ENCODE results near the gene BSPRY. TPM values are rescaled to one million over a fixed set of nuclear protein-coding genes. Genes with fewer than 3 reads are reported as not detected.

Gene BSPRY
- total RNA-seq, 1 donor = not detected

GRCh38 chr9:113381909-113382411, 32.6 kb downstream of the BSPRY start:
- no peak overlapping the region for H3K4me2 ChIP-seq (ENCODE audit: insufficient read depth, low read length)
- DNase-seq (ENCODE audit: insufficient read length, low spot score, missing footprints) = no peak

DNA sequence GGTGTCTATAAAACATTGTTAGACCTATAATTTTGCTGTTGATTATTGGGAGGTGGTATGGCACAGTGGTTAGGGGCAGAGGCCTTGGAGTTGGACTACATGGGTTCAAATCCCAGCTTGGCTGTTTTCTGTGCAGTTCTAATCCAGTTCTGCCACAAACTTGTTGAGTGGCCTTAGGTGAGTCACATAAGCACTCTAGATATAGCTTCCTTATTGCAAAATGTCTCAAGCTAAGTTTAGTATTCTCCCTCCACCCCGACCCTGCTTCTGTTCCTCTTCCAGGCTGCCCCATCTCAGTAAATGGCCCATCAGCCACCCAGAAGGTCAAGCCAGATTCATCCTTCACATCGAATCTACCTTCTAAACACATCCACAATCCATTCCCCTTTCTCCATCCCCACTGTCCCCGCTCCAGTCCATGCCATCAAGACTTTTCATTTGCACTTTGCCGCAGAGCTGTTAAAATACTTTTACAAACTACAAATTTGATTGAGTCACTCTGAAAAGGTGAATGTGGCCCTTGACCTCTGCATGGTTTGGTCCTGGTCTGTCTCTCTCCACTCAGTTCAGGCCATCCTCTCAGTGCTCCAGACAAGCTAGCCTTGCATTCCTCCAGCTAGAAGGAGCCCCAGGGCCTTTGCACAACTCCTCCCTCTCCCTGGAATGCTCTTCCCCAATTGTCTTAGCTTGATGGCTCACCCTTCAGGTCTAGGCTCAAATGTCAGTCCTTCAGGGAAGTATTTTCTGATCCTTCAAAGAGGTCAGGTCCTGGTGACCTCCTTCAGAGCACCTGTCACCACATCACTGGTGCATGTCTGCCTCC, 37.4 kb downstream of the BSPRY start:
- Histone ChIP-seq H3K4me1 (ENCODE audit: insufficient read depth, low read length) (no peaks in the 10 kb centered on the region), H3K27ac (ENCODE audit: low read depth, low read length) (no peak overlapping the region), H3K9me3 (ENCODE audit: low read depth, low read length) (no peaks in the 10 kb centered on the region), H3K4me2 (ENCODE audit: insufficient read depth, low read length) (no peak overlapping the region), H3K79me2 (ENCODE audit: insufficient read depth, low read length) (no peaks in the 10 kb centered on the region), H2AFZ (ENCODE audit: low read length) (no peak overlapping the region), H3K27me3 (ENCODE audit: insufficient read depth, low read length) (no peaks in the 10 kb centered on the region), H3K36me3 (ENCODE audit: insufficient read depth, low read length) (peaks cover 14% of the 10 kb centered on the region), H4K20me1 (ENCODE audit: insufficient read depth, low read length) (no peaks in the 10 kb centered on the region), H3K4me3 (ENCODE audit: insufficient read depth, low read length) (no peak overlapping the region)
- no peak for DNase-seq (ENCODE audit: insufficient read length, low spot score, missing footprints)
- TF ChIP-seq, protein P1, sequence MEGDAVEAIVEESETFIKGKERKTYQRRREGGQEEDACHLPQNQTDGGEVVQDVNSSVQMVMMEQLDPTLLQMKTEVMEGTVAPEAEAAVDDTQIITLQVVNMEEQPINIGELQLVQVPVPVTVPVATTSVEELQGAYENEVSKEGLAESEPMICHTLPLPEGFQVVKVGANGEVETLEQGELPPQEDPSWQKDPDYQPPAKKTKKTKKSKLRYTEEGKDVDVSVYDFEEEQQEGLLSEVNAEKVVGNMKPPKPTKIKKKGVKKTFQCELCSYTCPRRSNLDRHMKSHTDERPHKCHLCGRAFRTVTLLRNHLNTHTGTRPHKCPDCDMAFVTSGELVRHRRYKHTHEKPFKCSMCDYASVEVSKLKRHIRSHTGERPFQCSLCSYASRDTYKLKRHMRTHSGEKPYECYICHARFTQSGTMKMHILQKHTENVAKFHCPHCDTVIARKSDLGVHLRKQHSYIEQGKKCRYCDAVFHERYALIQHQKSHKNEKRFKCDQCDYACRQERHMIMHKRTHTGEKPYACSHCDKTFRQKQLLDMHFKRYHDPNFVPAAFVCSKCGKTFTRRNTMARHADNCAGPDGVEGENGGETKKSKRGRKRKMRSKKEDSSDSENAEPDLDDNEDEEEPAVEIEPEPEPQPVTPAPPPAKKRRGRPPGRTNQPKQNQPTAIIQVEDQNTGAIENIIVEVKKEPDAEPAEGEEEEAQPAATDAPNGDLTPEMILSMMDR (IDR thresholded peaks at IDR 0.05; ENCODE audit: extremely low read depth, low read depth, low read length) = no peak

More at GRCh38 chr9:113381909-113382411, 32.6 kb downstream of the BSPRY start:
- no peak overlapping the region for H3K27ac ChIP-seq (ENCODE audit: low read depth, low read length)
- H3K4me3 ChIP-seq (ENCODE audit: insufficient read depth, low read length) = no peak overlapping the region
- H3K27me3 ChIP-seq (ENCODE audit: insufficient read depth, low read length) = no peaks in the 10 kb centered on the region
- TF ChIP-seq, protein P1 (IDR thresholded peaks at IDR 0.05; ENCODE audit: extremely low read depth, low read depth, low read length) = no peak
- H4K20me1 ChIP-seq (ENCODE audit: insufficient read depth, low read length) = no peaks in the 10 kb centered on the region
- H3K36me3 ChIP-seq (ENCODE audit: insufficient read depth, low read length) = no peaks in the 10 kb centered on the region
- no peaks in the 10 kb centered on the region for H3K79me2 ChIP-seq (ENCODE audit: insufficient read depth, low read length)
- no peaks in the 10 kb centered on the region for H3K9me3 ChIP-seq (ENCODE audit: low read depth, low read length)
- H2AFZ ChIP-seq (ENCODE audit: low read length) = no peak overlapping the region
- no peaks in the 10 kb centered on the region for H3K4me1 ChIP-seq (ENCODE audit: insufficient read depth, low read length)

- H3K79me2 ChIP-seq (ENCODE audit: insufficient read depth, low read length) = no peaks in the 10 kb centered on the region
- H3K27ac ChIP-seq (ENCODE audit: low read depth, low read length) = no peak overlapping the region
- no peak overlapping the region for H3K4me3 ChIP-seq (ENCODE audit: insufficient read depth, low read length)
- no peaks in the 10 kb centered on the region for H4K20me1 ChIP-seq (ENCODE audit: insufficient read depth, low read length)
- peaks cover 14% of the 10 kb centered on the region for H3K36me3 ChIP-seq (ENCODE audit: insufficient read depth, low read length)
- H3K4me1 ChIP-seq (ENCODE audit: insufficient read depth, low read length) = no peaks in the 10 kb centered on the region
- TF ChIP-seq, protein P1 (IDR thresholded peaks at IDR 0.05; ENCODE audit: extremely low read depth, low read depth, low read length) = no peak
- no peak overlapping the region for H2AFZ ChIP-seq (ENCODE audit: low read length)
- no peak for DNase-seq (ENCODE audit: insufficient read length, low spot score, missing footprints)
- no peaks in the 10 kb centered on the region for H3K9me3 ChIP-seq (ENCODE audit: low read depth, low read length)
- no peak overlapping the region for H3K4me2 ChIP-seq (ENCODE audit: insufficient read depth, low read length)
- H3K27me3 ChIP-seq (ENCODE audit: insufficient read depth, low read length) = no peaks in the 10 kb centered on the region
These were observed 38.4 kb downstream of the BSPRY start for GRCh38 chr9:113387560-113388230.

DNA sequence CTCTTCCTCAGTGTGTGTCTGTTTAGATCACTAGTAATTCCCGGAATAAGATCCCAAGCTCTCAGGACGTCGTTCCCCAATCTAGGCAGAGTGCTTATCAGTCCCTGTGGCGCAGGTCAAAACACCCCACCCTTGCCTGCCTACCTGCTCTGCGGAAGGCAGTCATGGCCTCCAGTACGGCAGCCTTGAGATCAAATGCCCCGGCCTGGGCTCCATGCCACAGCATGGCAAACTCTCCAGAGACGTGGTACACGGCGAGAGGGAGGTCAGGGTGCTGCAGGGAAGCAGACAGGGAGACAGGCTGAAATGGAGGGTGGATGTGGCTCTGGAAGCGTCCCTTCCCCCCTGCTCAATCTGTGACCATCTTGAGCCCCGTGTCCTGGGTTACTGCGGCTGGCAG, 39.5 kb downstream of the BSPRY start:
- H3K4me1 ChIP-seq (ENCODE audit: insufficient read depth, low read length) = no peaks in the 10 kb centered on the region

More for the DNA sequence above, 39.5 kb downstream of the BSPRY start:
- no peaks in the 10 kb centered on the region for H3K79me2 ChIP-seq (ENCODE audit: insufficient read depth, low read length)
- TF ChIP-seq, protein P1 (IDR thresholded peaks at IDR 0.05; ENCODE audit: extremely low read depth, low read depth, low read length) = no peak
- H3K9me3 ChIP-seq (ENCODE audit: low read depth, low read length) = no peaks in the 10 kb centered on the region
- H3K4me3 ChIP-seq (ENCODE audit: insufficient read depth, low read length) = no peak overlapping the region
- H2AFZ ChIP-seq (ENCODE audit: low read length) = no peak overlapping the region
- H3K27ac ChIP-seq (ENCODE audit: low read depth, low read length) = no peak overlapping the region
- DNase-seq (ENCODE audit: insufficient read length, low spot score, missing footprints) = no peak
- no peak overlapping the region for H3K4me2 ChIP-seq (ENCODE audit: insufficient read depth, low read length)
- no peaks in the 10 kb centered on the region for H3K27me3 ChIP-seq (ENCODE audit: insufficient read depth, low read length)
- peaks cover 14% of the 10 kb centered on the region for H3K36me3 ChIP-seq (ENCODE audit: insufficient read depth, low read length)
- no peaks in the 10 kb centered on the region for H4K20me1 ChIP-seq (ENCODE audit: insufficient read depth, low read length)

Measured in osteoblast (primary cell).